PC-3 (cell line): ENCODE results near the gene DSCAM.

Experiments
- CTCF ChIP-seq: fragments of 300-600 bp; sonication (generic); conservative IDR thresholded peaks from 2 replicates; pipeline ENCODE4 v1.5.1; 2017; ENCODE audit warnings: antibody characterized with exemption, low read depth, mild to moderate bottlenecking, low read length
- EZH2 ChIP-seq: fragments of 300-600 bp; sonication (generic); IDR thresholded peaks from one replicate; pipeline ENCODE4 v1.6.1; 2017; ENCODE audit warnings: antibody characterized with exemption, mild to moderate bottlenecking, low read length; ENCODE audit not compliant: unreplicated experiment
- EZH2phosphoT487 ChIP-seq: fragments of 300-600 bp; sonication (generic); IDR thresholded peaks from 2 replicates; pipeline ENCODE4 v1.6.1; 2018; ENCODE audit warnings: mild to moderate bottlenecking, antibody characterized with exemption, low read length, borderline replicate concordance

- TF ChIP-seq EZH2 (no peak), EZH2phosphoT487 (no peak), CTCF (no peak)
Observed at GRCh38 chr21:40278345-40278744, 568.6 kb downstream of the DSCAM start.
